ENCODE results near the gene UGDH. TPM values are rescaled to one million over a fixed set of nuclear protein-coding genes. Genes with fewer than 3 reads are reported as not detected.
"Not testable (repeated sequence)": the region's sequence is repeated elsewhere in the genome, so short reads cannot be mapped to it uniquely, and the experiment has no call there.

The UGDH gene
- total RNA-seq, 2 experiments from 2014 or later, result 16.9 to 18.8 TPM

- CTCF ChIA-PET, result interaction anchor here (0.5 to 1.2 kb wide), 3 partner anchors 57 to 385 kb away, joined by 3 to 6 read pairs (median 4); no protein-coding TSS in a partner anchor
- H3K4me3 Mint-ChIP-seq, result peak overlapping the region; percentile 97
Measured at GRCh38 chr4:39525822-39526690, 1.2 kb downstream of the UGDH start.

GRCh38 chr4:39524161-39524957 lies 2.9 kb downstream of the UGDH start:
- ChIA-PET CTCF (no interaction called here), POLR2A (interaction anchor here (0.6 to 1.6 kb wide), 4 partner anchors 45 to 996 kb away, joined by 4 read pairs; partner anchors contain the start of gene SMIM14)
- Mint-ChIP-seq H3K9me3 (no peaks in the 10 kb centered on the region), H3K27ac (no peak overlapping the region), H3K27me3 (no peaks in the 10 kb centered on the region), H3K4me3 (no peak overlapping the region), H3K4me1 (peaks cover 16% of the 10 kb centered on the region), H3K36me3 (ENCODE audit: low read depth) (no peaks in the 10 kb centered on the region)
- DNase-seq, result no peak

More at GRCh38 chr4:39525822-39526690, 1.2 kb downstream of the UGDH start:
- POLR2A ChIA-PET, result interaction anchor here (0.8 to 2.6 kb wide), 5 partner anchors 67 to 530 kb away, joined by 3 to 15 read pairs (median 3); partner anchors contain the start of genes LIAS, RPL9 and SMIM14
- peaks cover 9% of the 10 kb centered on the region for H3K9me3 Mint-ChIP-seq
- H3K27ac Mint-ChIP-seq, result no peak overlapping the region
- peaks cover 3% of the 10 kb centered on the region for H3K36me3 Mint-ChIP-seq (ENCODE audit: low read depth)
- DNase-seq, result no peak
- H3K4me1 Mint-ChIP-seq, result peaks cover 16% of the 10 kb centered on the region
- H3K27me3 Mint-ChIP-seq, result no peaks in the 10 kb centered on the region

DNA sequence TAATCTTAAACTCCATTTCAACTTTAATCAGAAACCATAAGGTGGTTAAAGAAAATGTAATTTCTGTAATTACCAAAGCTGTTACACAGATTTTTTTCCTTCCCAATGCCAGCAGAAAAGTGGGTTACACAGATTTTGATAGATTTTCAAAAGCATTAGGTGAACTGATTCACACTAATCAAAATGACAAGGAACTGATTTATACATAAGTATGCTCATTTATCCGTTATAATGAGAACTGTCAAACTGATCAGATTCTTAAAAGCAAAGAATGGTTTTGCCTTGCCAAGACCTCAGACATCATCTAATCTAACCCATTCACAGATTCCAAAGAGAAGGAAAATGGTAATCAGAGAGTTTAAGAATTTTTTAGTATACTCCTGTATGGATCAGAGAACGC lies 5.2 kb downstream of the UGDH start:
- H3K27me3 Mint-ChIP-seq, result no peaks in the 10 kb centered on the region
- no peaks in the 10 kb centered on the region for H3K9me3 Mint-ChIP-seq
- DNase-seq, result no peak
- POLR2A ChIA-PET, result no interaction called here
- H3K4me1 Mint-ChIP-seq, result peaks cover 9% of the 10 kb centered on the region
- no peak overlapping the region for H3K27ac Mint-ChIP-seq
- no peak overlapping the region for H3K4me3 Mint-ChIP-seq
- H3K36me3 Mint-ChIP-seq (ENCODE audit: low read depth), result no peaks in the 10 kb centered on the region
- CTCF ChIA-PET, result interaction anchor here (1.4 kb wide), 1 partner anchor 53 kb away, joined by 3 read pairs; no protein-coding TSS in a partner anchor

DNA sequence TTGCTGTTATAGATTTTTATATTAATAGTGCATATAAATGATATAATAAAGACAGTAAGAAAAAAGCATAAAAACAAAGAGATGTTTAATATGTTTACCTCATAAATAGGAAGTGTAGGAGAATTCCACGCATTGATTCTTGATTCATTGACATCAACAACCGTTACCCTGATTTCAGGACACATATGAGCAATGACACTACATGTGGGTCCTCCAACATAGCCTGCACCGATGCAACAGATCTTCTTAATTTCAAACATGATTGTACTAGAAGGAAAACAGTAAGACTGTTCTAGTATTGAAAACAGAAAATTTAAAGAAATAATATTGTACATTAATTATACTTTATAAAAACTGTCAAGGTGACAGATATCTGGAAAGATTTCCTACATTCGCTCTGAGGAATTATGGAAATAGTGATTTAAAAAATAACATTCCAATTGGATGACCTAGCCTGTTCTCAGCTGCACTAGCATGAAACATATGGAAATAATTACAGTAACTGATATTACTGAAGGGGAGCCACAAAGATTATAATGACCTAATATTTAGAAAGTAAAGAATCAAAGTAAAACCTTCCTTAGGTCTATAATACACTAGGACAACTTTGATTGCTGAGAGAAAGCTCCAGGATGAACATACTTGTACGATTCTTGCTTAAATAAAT lies 5.9 kb downstream of the UGDH start:
- Mint-ChIP-seq H3K4me1 (peaks cover 7% of the 10 kb centered on the region), H3K27ac (no peak overlapping the region), H3K4me3 (no peak overlapping the region), H3K36me3 (ENCODE audit: low read depth) (no peaks in the 10 kb centered on the region), H3K9me3 (no peaks in the 10 kb centered on the region), H3K27me3 (no peaks in the 10 kb centered on the region)
- no peak for DNase-seq
- CTCF ChIA-PET, result interaction anchor here (1.7 kb wide), 1 partner anchor 52 kb away, joined by 4 read pairs; no protein-coding TSS in a partner anchor
- POLR2A ChIA-PET, result no interaction called here

GRCh38 chr4:39518484-39518883 lies 8.8 kb downstream of the UGDH start:
- Mint-ChIP-seq H3K9me3 (no peaks in the 10 kb centered on the region), H3K4me1 (no peaks in the 10 kb centered on the region), H3K36me3 (ENCODE audit: low read depth) (peaks cover 3% of the 10 kb centered on the region), H3K4me3 (no peak overlapping the region), H3K27ac (no peak overlapping the region), H3K27me3 (no peaks in the 10 kb centered on the region)
- CTCF ChIA-PET, result no interaction called here
- POLR2A ChIA-PET, result no interaction called here
- DNase-seq, result no peak

- POLR2A ChIA-PET, result no interaction called here
Measured at GRCh38 chr4:39516407-39516966, 10.8 kb downstream of the UGDH start.

GRCh38 chr4:39515669-39516401 lies 11.4 kb downstream of the UGDH start:
- H3K4me3 Mint-ChIP-seq; POLR2A ChIA-PET; H3K27me3 Mint-ChIP-seq; DNase-seq; H3K4me1 Mint-ChIP-seq; CTCF ChIA-PET; H3K27ac Mint-ChIP-seq; H3K36me3 Mint-ChIP-seq (ENCODE audit: low read depth); H3K9me3 Mint-ChIP-seq: not testable (repeated sequence)

More at GRCh38 chr4:39516407-39516966, 10.8 kb downstream of the UGDH start:
- H3K4me1 Mint-ChIP-seq, result no peaks in the 10 kb centered on the region
- no peak for DNase-seq
- no peak overlapping the region for H3K27ac Mint-ChIP-seq
- CTCF ChIA-PET, result no interaction called here
- peaks cover 3% of the 10 kb centered on the region for H3K36me3 Mint-ChIP-seq (ENCODE audit: low read depth)
- H3K27me3 Mint-ChIP-seq, result no peaks in the 10 kb centered on the region
- no peaks in the 10 kb centered on the region for H3K9me3 Mint-ChIP-seq
- H3K4me3 Mint-ChIP-seq, result no peak overlapping the region

DNA sequence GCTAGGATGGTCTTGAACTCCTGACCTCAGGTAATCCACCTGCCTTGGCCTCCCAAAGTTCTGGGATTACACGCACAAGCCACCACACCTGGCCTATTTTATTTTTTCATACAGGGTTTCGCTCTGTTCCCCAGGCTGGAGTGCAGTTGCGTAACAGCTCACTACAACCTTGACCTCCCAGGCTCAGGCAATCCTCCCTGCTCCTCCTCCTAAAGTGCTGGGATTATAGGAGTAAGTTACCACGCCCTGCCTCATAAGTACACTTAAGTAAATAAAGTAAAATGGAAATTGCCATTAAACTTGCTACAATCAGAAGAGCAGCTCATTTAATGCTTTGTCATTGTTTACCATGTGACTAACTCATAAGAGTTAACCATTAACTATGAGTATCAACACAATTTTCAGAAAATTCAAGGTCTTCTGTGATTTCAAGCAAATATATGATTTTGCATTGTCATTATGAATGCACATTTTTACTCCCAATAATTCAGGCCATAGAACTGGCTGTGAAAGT lies 12.3 kb downstream of the UGDH start:
- POLR2A ChIA-PET, result interaction anchor here (1.4 kb wide), 1 partner anchor 12 kb away, joined by 3 read pairs; the partner anchor contains the start of gene UGDH
- no peaks in the 10 kb centered on the region for H3K4me1 Mint-ChIP-seq
- no peaks in the 10 kb centered on the region for H3K27me3 Mint-ChIP-seq
- DNase-seq, result no peak
- no peak overlapping the region for H3K27ac Mint-ChIP-seq
- H3K36me3 Mint-ChIP-seq (ENCODE audit: low read depth), result peaks cover 8% of the 10 kb centered on the region
- no peaks in the 10 kb centered on the region for H3K9me3 Mint-ChIP-seq
- CTCF ChIA-PET, result no interaction called here
- H3K4me3 Mint-ChIP-seq, result no peak overlapping the region

DNA sequence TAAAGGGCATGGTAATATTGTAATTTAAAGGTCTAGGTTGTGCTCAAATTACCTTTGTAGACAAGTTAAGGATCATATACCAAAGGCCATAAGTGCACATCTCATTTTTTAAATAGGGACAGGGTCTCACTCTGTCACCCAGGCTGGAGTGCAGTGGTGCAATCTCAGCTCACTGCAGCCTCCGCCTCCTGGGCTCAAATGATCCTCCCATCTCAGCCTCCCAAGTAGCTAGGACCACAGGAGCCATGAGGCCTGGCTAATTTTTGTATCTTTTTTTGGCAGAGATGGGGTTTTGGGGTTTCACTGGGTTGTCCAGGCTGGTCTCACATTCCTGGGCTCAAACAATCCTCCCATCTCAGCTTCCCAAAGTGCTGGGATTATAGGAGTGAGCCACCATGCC lies 13.0 kb downstream of the UGDH start:
- H3K9me3 Mint-ChIP-seq, H3K4me3 Mint-ChIP-seq, H3K4me1 Mint-ChIP-seq, H3K27me3 Mint-ChIP-seq, DNase-seq, CTCF ChIA-PET, H3K27ac Mint-ChIP-seq: not testable (repeated sequence)
- POLR2A ChIA-PET, result interaction anchor here (1.4 kb wide), 1 partner anchor 13 kb away, joined by 3 read pairs; the partner anchor contains the start of gene UGDH
- H3K36me3 Mint-ChIP-seq (ENCODE audit: low read depth), result peaks cover 12% of the 10 kb centered on the region

GRCh38 chr4:39510348-39510929 lies 16.8 kb downstream of the UGDH start:
- H3K27ac Mint-ChIP-seq, result no peak overlapping the region
- DNase-seq, result no peak
- H3K36me3 Mint-ChIP-seq (ENCODE audit: low read depth), result peaks cover 15% of the 10 kb centered on the region
- no peak overlapping the region for H3K4me3 Mint-ChIP-seq
- ChIA-PET CTCF (interaction anchor here (0.6 kb wide), 1 partner anchor 80 kb away, joined by 4 read pairs; no protein-coding TSS in a partner anchor), POLR2A (interaction anchor here (1.2 kb wide), 1 partner anchor 17 kb away, joined by 4 read pairs; the partner anchor contains the start of gene UGDH)
- H3K9me3 Mint-ChIP-seq, result no peaks in the 10 kb centered on the region
- H3K27me3 Mint-ChIP-seq, result no peaks in the 10 kb centered on the region
- no peaks in the 10 kb centered on the region for H3K4me1 Mint-ChIP-seq

- H3K36me3 Mint-ChIP-seq (ENCODE audit: low read depth), result peaks cover 30% of the 10 kb centered on the region
- no peak overlapping the region for H3K27ac Mint-ChIP-seq
- no peaks in the 10 kb centered on the region for H3K27me3 Mint-ChIP-seq
- DNase-seq, result no peak
- ChIA-PET CTCF (no interaction called here), POLR2A (no interaction called here)
- H3K4me3 Mint-ChIP-seq, result no peak overlapping the region
- H3K9me3 Mint-ChIP-seq, result no peaks in the 10 kb centered on the region
- no peaks in the 10 kb centered on the region for H3K4me1 Mint-ChIP-seq
Measured at GRCh38 chr4:39505581-39505980, 21.7 kb downstream of the UGDH start.
